Effector memory CD8-positive, alpha-beta T cell (primary cell): ENCODE results near the gene MAD1L1.

Experiments used
- ATAC-seq: fragments of 150-1000 bp; cut with Tn5 transposase; replicated peaks from 2 replicates; pipeline ENCODE4 v1.10.0; 2021; ENCODE audit warnings: mild to moderate bottlenecking, moderate library complexity
- DNase-seq, 3 experiments: peaks; one replicate each; pipeline ENCODE4 v3.0.0; 2021
- H3K27ac Mint-ChIP-seq, 2 donors: one replicate each; pipeline ENCODE4 v1.8.0; 2022; ENCODE audit warnings: mild to moderate bottlenecking in 2 of 2, mixed read lengths in 2 of 2, moderate library complexity in 2 of 2
- H3K27me3 Mint-ChIP-seq, 2 donors: one replicate each; pipeline ENCODE4 v1.8.0; 2022; ENCODE audit warnings: mixed read lengths in 2 of 2
- H3K36me3 Mint-ChIP-seq: one replicate; pipeline ENCODE4 v1.8.0; 2022; ENCODE audit warnings: mild to moderate bottlenecking, moderate library complexity, mixed read lengths; ENCODE audit not compliant: insufficient read depth
- H3K4me1 Mint-ChIP-seq, 2 donors: one replicate each; pipeline ENCODE4 v1.8.0; 2022; ENCODE audit warnings: low read depth in 2 of 2, mixed read lengths in 2 of 2
- H3K4me3 Mint-ChIP-seq, 2 donors: one replicate each; pipeline ENCODE4 v1.8.0; 2022; ENCODE audit warnings: mild to moderate bottlenecking in 2 of 2, mixed read lengths in 2 of 2, moderate library complexity in 2 of 2
- H3K9me3 Mint-ChIP-seq, 2 donors: one replicate each; pipeline ENCODE4 v1.8.0; 2022; ENCODE audit warnings: mixed read lengths in 2 of 2

Gene MAD1L1

GRCh38 chr7:2106440-2106839 is 126.3 kb downstream of the MAD1L1 start:
- peaks cover 16% of the 10 kb centered on the region for H3K36me3 Mint-ChIP-seq
- H3K27ac Mint-ChIP-seq, result no peak overlapping the region
- peaks cover 36% of the 10 kb centered on the region in 2 donors for H3K4me1 Mint-ChIP-seq
- no peak overlapping the region for H3K4me3 Mint-ChIP-seq
- ATAC-seq (no peak), DNase-seq (no peak)
- H3K9me3 Mint-ChIP-seq, result peaks cover 0 to 6% of the 10 kb centered on the region in 2 donors
- H3K27me3 Mint-ChIP-seq, result no peaks in the 10 kb centered on the region

- no peak for ATAC-seq
- Mint-ChIP-seq H3K9me3 (peaks cover 0 to 6% of the 10 kb centered on the region in 2 donors), H3K4me3 (no peak overlapping the region), H3K36me3 (peaks cover 16% of the 10 kb centered on the region), H3K4me1 (peaks cover 31 to 33% of the 10 kb centered on the region in 2 donors), H3K27ac (no peak overlapping the region), H3K27me3 (no peaks in the 10 kb centered on the region)
- no peak for DNase-seq
Observed at GRCh38 chr7:2105917-2106316, 126.8 kb downstream of the MAD1L1 start.

GRCh38 chr7:2105280-2105679 is 127.5 kb downstream of the MAD1L1 start:
- no peak for ATAC-seq
- H3K9me3 Mint-ChIP-seq, result peaks cover 0 to 6% of the 10 kb centered on the region in 2 donors
- peak overlapping the region in 1 of 2 donors; percentile 57 for H3K27ac Mint-ChIP-seq
- no peak overlapping the region for H3K4me3 Mint-ChIP-seq
- H3K4me1 Mint-ChIP-seq, result peaks cover 25 to 29% of the 10 kb centered on the region in 2 donors
- no peak for DNase-seq
- peaks cover 16% of the 10 kb centered on the region for H3K36me3 Mint-ChIP-seq
- no peaks in the 10 kb centered on the region for H3K27me3 Mint-ChIP-seq

- H3K9me3 Mint-ChIP-seq, result peaks cover 0 to 6% of the 10 kb centered on the region in 2 donors
- no peaks in the 10 kb centered on the region for H3K27me3 Mint-ChIP-seq
- H3K27ac Mint-ChIP-seq, result peak overlapping the region; percentile 46 to 57
- H3K4me3 Mint-ChIP-seq, result peak overlapping the region in 1 of 2 donors; percentile 54
- peaks cover 16% of the 10 kb centered on the region for H3K36me3 Mint-ChIP-seq
- peaks cover 20 to 26% of the 10 kb centered on the region in 2 donors for H3K4me1 Mint-ChIP-seq
- DNase-seq (no peak), ATAC-seq (no peak)
Observed at GRCh38 chr7:2104716-2105115, 128.0 kb downstream of the MAD1L1 start.

- H3K4me1 Mint-ChIP-seq, result peaks cover 24 to 29% of the 10 kb centered on the region in 2 donors
- peak; percentile 70 to 74 (median 71) for DNase-seq
- H3K9me3 Mint-ChIP-seq, result peaks cover 0 to 6% of the 10 kb centered on the region in 2 donors
- H3K4me3 Mint-ChIP-seq, result peak overlapping the region; percentile 38 to 54
- H3K27me3 Mint-ChIP-seq, result no peaks in the 10 kb centered on the region
- ATAC-seq, result peak; percentile 81
- peaks cover 16% of the 10 kb centered on the region for H3K36me3 Mint-ChIP-seq
- peak overlapping the region; percentile 46 to 57 for H3K27ac Mint-ChIP-seq
Observed at GRCh38 chr7:2104107-2104710, 128.5 kb downstream of the MAD1L1 start.

- H3K4me1 Mint-ChIP-seq, result peaks cover 27 to 37% of the 10 kb centered on the region in 2 donors
- no peak for ATAC-seq
- peak overlapping the region in 1 of 2 donors; percentile 38 for H3K4me3 Mint-ChIP-seq
Observed at GRCh38 chr7:2103071-2103898, 129.5 kb downstream of the MAD1L1 start.

GRCh38 chr7:2102375-2102723 is 130.4 kb downstream of the MAD1L1 start:
- Mint-ChIP-seq H3K9me3 (peaks cover 0 to 6% of the 10 kb centered on the region in 2 donors), H3K27me3 (no peaks in the 10 kb centered on the region), H3K36me3 (peaks cover 16% of the 10 kb centered on the region), H3K4me1 (peaks cover 30 to 43% of the 10 kb centered on the region in 2 donors), H3K4me3 (peak overlapping the region; percentile 4 to 40), H3K27ac (peak overlapping the region; percentile 57 to 88)
- DNase-seq, result peak; percentile 28 to 33 (median 31)
- peak; percentile 55 for ATAC-seq

More at GRCh38 chr7:2103071-2103898, 129.5 kb downstream of the MAD1L1 start:
- H3K27ac Mint-ChIP-seq, result peak overlapping the region; percentile 57 to 88
- peaks cover 16% of the 10 kb centered on the region for H3K36me3 Mint-ChIP-seq
- peaks cover 0 to 6% of the 10 kb centered on the region in 2 donors for H3K9me3 Mint-ChIP-seq
- DNase-seq, result no peak
- no peaks in the 10 kb centered on the region for H3K27me3 Mint-ChIP-seq

GRCh38 chr7:2101630-2102374 is 130.9 kb downstream of the MAD1L1 start:
- Mint-ChIP-seq H3K4me3 (peak overlapping the region; percentile 4 to 40), H3K36me3 (peaks cover 16% of the 10 kb centered on the region), H3K27ac (peak overlapping the region; percentile 57 to 88), H3K27me3 (no peaks in the 10 kb centered on the region), H3K4me1 (peaks cover 32 to 46% of the 10 kb centered on the region in 2 donors), H3K9me3 (peaks cover 0 to 6% of the 10 kb centered on the region in 2 donors)
- DNase-seq, result no peak
- ATAC-seq, result peak; percentile 8

- peaks cover 16% of the 10 kb centered on the region for H3K36me3 Mint-ChIP-seq
- H3K4me1 Mint-ChIP-seq, result peaks cover 33 to 46% of the 10 kb centered on the region in 2 donors
- no peak for ATAC-seq
- no peak overlapping the region for H3K4me3 Mint-ChIP-seq
- peaks cover 0 to 6% of the 10 kb centered on the region in 2 donors for H3K9me3 Mint-ChIP-seq
- H3K27me3 Mint-ChIP-seq, result no peaks in the 10 kb centered on the region
- no peak for DNase-seq
- H3K27ac Mint-ChIP-seq, result peak overlapping the region in 1 of 2 donors; percentile 65
Observed at GRCh38 chr7:2100278-2101208, 132.2 kb downstream of the MAD1L1 start.

- Mint-ChIP-seq H3K27ac (no peak overlapping the region), H3K9me3 (peaks cover 0 to 6% of the 10 kb centered on the region in 2 donors), H3K4me1 (peaks cover 38 to 45% of the 10 kb centered on the region in 2 donors), H3K36me3 (peaks cover 12% of the 10 kb centered on the region), H3K27me3 (no peaks in the 10 kb centered on the region), H3K4me3 (peak overlapping the region in 1 of 2 donors; percentile 47)
- DNase-seq (no peak), ATAC-seq (no peak)
Observed at GRCh38 chr7:2099048-2099957, 133.4 kb downstream of the MAD1L1 start.

- ATAC-seq (no peak), DNase-seq (no peak)
- peaks cover 36 to 44% of the 10 kb centered on the region in 2 donors for H3K4me1 Mint-ChIP-seq
- peaks cover 0 to 6% of the 10 kb centered on the region in 2 donors for H3K9me3 Mint-ChIP-seq
- peaks cover 12% of the 10 kb centered on the region for H3K36me3 Mint-ChIP-seq
- no peaks in the 10 kb centered on the region for H3K27me3 Mint-ChIP-seq
- no peak overlapping the region for H3K4me3 Mint-ChIP-seq
- H3K27ac Mint-ChIP-seq, result no peak overlapping the region
Observed at GRCh38 chr7:2098496-2098895, 134.2 kb downstream of the MAD1L1 start.

- H3K4me3 Mint-ChIP-seq, result no peak overlapping the region
- H3K27ac Mint-ChIP-seq, result no peak overlapping the region
- H3K36me3 Mint-ChIP-seq, result peaks cover 12% of the 10 kb centered on the region
- ATAC-seq (no peak), DNase-seq (no peak)
- H3K9me3 Mint-ChIP-seq, result peaks cover 0 to 6% of the 10 kb centered on the region in 2 donors
- H3K4me1 Mint-ChIP-seq, result peaks cover 36 to 42% of the 10 kb centered on the region in 2 donors
- no peaks in the 10 kb centered on the region for H3K27me3 Mint-ChIP-seq
Observed at GRCh38 chr7:2098056-2098455, 134.7 kb downstream of the MAD1L1 start.
